ENCODE measurements around the gene DPH5. TPM values are rescaled to one million over a fixed set of nuclear protein-coding genes. Genes with fewer than 3 reads are reported as not detected.

Gene DPH5
- polyA plus RNA-seq, 1 of the 3 experiments (the other 2 are of a cell fraction) = 36.6 TPM

DNA sequence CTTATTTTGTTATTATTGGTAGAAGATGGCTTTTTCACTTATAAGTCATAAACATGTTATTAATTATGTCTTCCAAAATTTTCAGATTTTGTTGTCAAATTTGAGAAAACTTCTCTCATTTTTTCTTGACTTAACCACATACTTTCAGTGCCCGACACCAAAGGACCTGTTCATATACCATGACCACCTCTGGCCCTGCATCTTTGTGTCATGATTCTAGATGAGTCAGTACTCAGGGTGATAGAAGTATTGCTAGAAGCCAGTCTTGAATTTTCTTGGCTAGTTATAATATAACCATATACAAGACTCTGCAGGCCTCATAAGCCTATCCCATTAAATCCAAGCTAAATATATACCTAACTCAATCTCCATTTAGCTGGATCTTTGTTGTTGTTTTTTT is 35.4 kb upstream of the DPH5 start:
- H3K9ac ChIP-seq = no peak overlapping the region
- no peaks in the 10 kb centered on the region for H4K20me1 ChIP-seq (ENCODE audit: insufficient read depth)
- no peak overlapping the region for H3K4me3 ChIP-seq (ENCODE audit: low read depth in 2 of 2, low read length in 1 of 2)
- H3K36me3 ChIP-seq (replicated peaks in 1 of 2; ENCODE audit: control insufficient read depth in 1 of 2, insufficient read depth in 2 of 2, low read length in 1 of 2) = no peaks in the 10 kb centered on the region
- no peak overlapping the region for H3K4me2 ChIP-seq
- H3K79me2 ChIP-seq (ENCODE audit: insufficient read depth) = no peaks in the 10 kb centered on the region
- 94% methylated on average over 1 of the region's 1 CpG for WGBS (ENCODE audit: low lambda C conversion rate)
- TF ChIP-seq SMC3 (IDR thresholded peaks at IDR 0.05; ENCODE audit: low read depth, low read length) (no peak), TAF1 (IDR thresholded peaks at IDR 0.05; ENCODE audit: borderline replicate concordance, low read depth, low read length) (no peak)
- TF ChIP-seq, protein P1, sequence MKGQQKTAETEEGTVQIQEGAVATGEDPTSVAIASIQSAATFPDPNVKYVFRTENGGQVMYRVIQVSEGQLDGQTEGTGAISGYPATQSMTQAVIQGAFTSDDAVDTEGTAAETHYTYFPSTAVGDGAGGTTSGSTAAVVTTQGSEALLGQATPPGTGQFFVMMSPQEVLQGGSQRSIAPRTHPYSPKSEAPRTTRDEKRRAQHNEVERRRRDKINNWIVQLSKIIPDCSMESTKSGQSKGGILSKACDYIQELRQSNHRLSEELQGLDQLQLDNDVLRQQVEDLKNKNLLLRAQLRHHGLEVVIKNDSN (IDR thresholded peaks at IDR 0.05; ENCODE audit: borderline replicate concordance, low read depth) = no peak
- TF ChIP-seq, protein P2, sequence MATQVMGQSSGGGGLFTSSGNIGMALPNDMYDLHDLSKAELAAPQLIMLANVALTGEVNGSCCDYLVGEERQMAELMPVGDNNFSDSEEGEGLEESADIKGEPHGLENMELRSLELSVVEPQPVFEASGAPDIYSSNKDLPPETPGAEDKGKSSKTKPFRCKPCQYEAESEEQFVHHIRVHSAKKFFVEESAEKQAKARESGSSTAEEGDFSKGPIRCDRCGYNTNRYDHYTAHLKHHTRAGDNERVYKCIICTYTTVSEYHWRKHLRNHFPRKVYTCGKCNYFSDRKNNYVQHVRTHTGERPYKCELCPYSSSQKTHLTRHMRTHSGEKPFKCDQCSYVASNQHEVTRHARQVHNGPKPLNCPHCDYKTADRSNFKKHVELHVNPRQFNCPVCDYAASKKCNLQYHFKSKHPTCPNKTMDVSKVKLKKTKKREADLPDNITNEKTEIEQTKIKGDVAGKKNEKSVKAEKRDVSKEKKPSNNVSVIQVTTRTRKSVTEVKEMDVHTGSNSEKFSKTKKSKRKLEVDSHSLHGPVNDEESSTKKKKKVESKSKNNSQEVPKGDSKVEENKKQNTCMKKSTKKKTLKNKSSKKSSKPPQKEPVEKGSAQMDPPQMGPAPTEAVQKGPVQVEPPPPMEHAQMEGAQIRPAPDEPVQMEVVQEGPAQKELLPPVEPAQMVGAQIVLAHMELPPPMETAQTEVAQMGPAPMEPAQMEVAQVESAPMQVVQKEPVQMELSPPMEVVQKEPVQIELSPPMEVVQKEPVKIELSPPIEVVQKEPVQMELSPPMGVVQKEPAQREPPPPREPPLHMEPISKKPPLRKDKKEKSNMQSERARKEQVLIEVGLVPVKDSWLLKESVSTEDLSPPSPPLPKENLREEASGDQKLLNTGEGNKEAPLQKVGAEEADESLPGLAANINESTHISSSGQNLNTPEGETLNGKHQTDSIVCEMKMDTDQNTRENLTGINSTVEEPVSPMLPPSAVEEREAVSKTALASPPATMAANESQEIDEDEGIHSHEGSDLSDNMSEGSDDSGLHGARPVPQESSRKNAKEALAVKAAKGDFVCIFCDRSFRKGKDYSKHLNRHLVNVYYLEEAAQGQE (IDR thresholded peaks at IDR 0.05; ENCODE audit: low read depth, low read length) = no peak
- no peak for DNase-seq
- H3F3A ChIP-seq (replicated peaks; ENCODE audit: insufficient read depth) = no peaks in the 10 kb centered on the region
- ChIA-PET CTCF (interaction anchor here (1.7 kb wide), 1 partner anchor 15 kb away, joined by 4 read pairs; no protein-coding TSS in a partner anchor), POLR2A (no interaction called here)
- H3K27me3 ChIP-seq (ENCODE audit: insufficient read depth) = no peaks in the 10 kb centered on the region
- H3K27ac ChIP-seq (ENCODE audit: low read depth in 2 of 2, low read length in 1 of 2) = no peak overlapping the region
- no peak overlapping the region for H2AFZ ChIP-seq (ENCODE audit: low read depth)
- H3K4me1 ChIP-seq (ENCODE audit: control insufficient read depth in 1 of 2, insufficient read depth in 2 of 2, low read depth in 1 of 2, low read length in 1 of 2) = no peaks in the 10 kb centered on the region
- H3K9me2 ChIP-seq = no peaks in the 10 kb centered on the region
- H3K9me3 ChIP-seq = no peaks in the 10 kb centered on the region

DNA sequence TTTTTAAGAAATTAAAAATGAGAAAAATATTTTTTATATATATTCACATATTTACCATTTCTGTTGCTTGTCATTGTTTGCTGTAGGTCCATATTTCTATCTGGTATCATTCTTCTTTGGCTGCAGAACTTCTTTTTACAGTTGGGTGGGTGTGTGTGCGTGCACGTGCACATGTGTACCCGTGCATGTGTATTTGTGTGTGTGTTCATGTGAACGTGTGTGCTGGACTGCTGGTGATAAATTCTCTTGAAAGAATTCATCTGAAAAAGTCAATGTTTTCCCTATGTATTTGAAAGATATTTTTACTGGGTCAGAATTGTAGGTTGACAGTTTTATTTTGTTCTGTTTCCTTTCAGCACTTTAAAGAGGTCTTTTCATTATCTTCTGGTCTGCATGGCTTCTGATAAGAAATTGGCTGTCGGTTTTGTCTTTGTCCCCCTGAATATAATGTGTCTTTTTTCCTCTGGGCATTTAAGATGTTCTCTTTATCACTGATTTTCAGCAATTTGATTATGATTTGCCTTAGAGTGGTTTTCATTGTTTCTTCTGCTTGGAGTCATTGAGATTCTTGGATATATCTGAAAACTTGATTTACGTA is 34.5 kb upstream of the DPH5 start:
- Histone ChIP-seq H3K79me2 (ENCODE audit: insufficient read depth) (no peaks in the 10 kb centered on the region), H4K20me1 (ENCODE audit: insufficient read depth) (no peaks in the 10 kb centered on the region), H2AFZ (ENCODE audit: low read depth) (no peak overlapping the region), H3K9me3 (no peaks in the 10 kb centered on the region), H3K27ac (ENCODE audit: low read depth in 2 of 2, low read length in 1 of 2) (no peak overlapping the region), H3K9me2 (no peaks in the 10 kb centered on the region), H3K4me2 (no peak overlapping the region), H3K36me3 (replicated peaks in 1 of 2; ENCODE audit: control insufficient read depth in 1 of 2, insufficient read depth in 2 of 2, low read length in 1 of 2) (no peaks in the 10 kb centered on the region), H3K27me3 (ENCODE audit: insufficient read depth) (no peaks in the 10 kb centered on the region), H3K4me3 (ENCODE audit: low read depth in 2 of 2, low read length in 1 of 2) (no peak overlapping the region), H3K9ac (no peak overlapping the region), H3K4me1 (ENCODE audit: control insufficient read depth in 1 of 2, insufficient read depth in 2 of 2, low read depth in 1 of 2, low read length in 1 of 2) (no peaks in the 10 kb centered on the region), H3F3A (replicated peaks; ENCODE audit: insufficient read depth) (no peaks in the 10 kb centered on the region)
- ChIA-PET POLR2A (no interaction called here), CTCF (interaction anchor here (1.7 kb wide), 1 partner anchor 14 kb away, joined by 4 read pairs; no protein-coding TSS in a partner anchor)
- 80% methylated on average over 6 of the region's 6 CpGs for WGBS (ENCODE audit: low lambda C conversion rate)
- TF ChIP-seq NRF1 (IDR thresholded peaks at IDR 0.05; ENCODE audit: low read depth, low read length) = no peak
- no peak for TF ChIP-seq GABPA (IDR thresholded peaks at IDR 0.05; ENCODE audit: low read depth)
- no peak for DNase-seq

DNA sequence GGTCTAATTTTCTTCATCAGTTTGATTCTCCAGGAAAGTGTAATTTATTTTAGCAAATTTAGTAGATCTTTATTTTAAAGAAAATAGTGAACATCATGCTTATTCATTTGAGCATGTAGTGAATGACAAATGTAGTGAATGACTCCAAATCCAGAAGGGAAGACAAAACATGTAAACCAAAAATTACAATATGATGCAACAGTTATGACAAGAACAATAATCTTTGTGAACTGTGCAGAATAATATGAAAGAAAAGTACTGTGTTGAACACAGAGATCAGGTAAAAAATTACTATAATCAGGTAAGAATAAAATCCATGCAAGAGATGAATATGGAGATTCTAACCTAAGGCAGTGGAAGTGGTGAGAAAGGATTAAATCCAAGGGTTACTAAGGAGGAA is 30.0 kb upstream of the DPH5 start:
- Histone ChIP-seq H2AFZ (ENCODE audit: low read depth) (no peak overlapping the region), H3K4me2 (no peak overlapping the region), H3K79me2 (ENCODE audit: insufficient read depth) (no peaks in the 10 kb centered on the region), H3K9me2 (no peaks in the 10 kb centered on the region), H3K27me3 (ENCODE audit: insufficient read depth) (no peaks in the 10 kb centered on the region), H3K27ac (ENCODE audit: low read depth in 2 of 2, low read length in 1 of 2) (no peak overlapping the region), H3K9me3 (no peaks in the 10 kb centered on the region), H3F3A (replicated peaks; ENCODE audit: insufficient read depth) (no peaks in the 10 kb centered on the region), H3K4me3 (ENCODE audit: low read depth in 2 of 2, low read length in 1 of 2) (no peak overlapping the region), H3K4me1 (ENCODE audit: control insufficient read depth in 1 of 2, insufficient read depth in 2 of 2, low read depth in 1 of 2, low read length in 1 of 2) (no peaks in the 10 kb centered on the region), H3K9ac (no peak overlapping the region), H4K20me1 (ENCODE audit: insufficient read depth) (no peaks in the 10 kb centered on the region), H3K36me3 (replicated peaks in 1 of 2; ENCODE audit: control insufficient read depth in 1 of 2, insufficient read depth in 2 of 2, low read length in 1 of 2) (no peaks in the 10 kb centered on the region)
- DNase-seq = no peak
- ChIA-PET CTCF (interaction anchor here (0.7 kb wide), 1 partner anchor 214 kb away, joined by 3 read pairs; no protein-coding TSS in a partner anchor), POLR2A (no interaction called here)
- TF ChIP-seq, protein P3, sequence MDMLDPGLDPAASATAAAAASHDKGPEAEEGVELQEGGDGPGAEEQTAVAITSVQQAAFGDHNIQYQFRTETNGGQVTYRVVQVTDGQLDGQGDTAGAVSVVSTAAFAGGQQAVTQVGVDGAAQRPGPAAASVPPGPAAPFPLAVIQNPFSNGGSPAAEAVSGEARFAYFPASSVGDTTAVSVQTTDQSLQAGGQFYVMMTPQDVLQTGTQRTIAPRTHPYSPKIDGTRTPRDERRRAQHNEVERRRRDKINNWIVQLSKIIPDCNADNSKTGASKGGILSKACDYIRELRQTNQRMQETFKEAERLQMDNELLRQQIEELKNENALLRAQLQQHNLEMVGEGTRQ (IDR thresholded peaks at IDR 0.05; ENCODE audit: borderline replicate concordance, low read depth, low read length) = no peak
- TF ChIP-seq GATA2 (CRISPR knock-in tag; IDR thresholded peaks at IDR 0.05) (no peak), MEF2A (IDR thresholded peaks at IDR 0.05; ENCODE audit: borderline replicate concordance, low read depth) (no peak), GABPA (IDR thresholded peaks at IDR 0.05; ENCODE audit: low read depth) (no peak)
- TF ChIP-seq, protein P2 (IDR thresholded peaks at IDR 0.05; ENCODE audit: low read depth, low read length) = no peak

Data from SK-N-SH (cell line).